GM12801 (cell line): ENCODE data around the gene PDS5B.

Source experiments
- TF ChIP-seq, protein P1 (sequence below): IDR thresholded peaks from one replicate; pipeline ENCODE4 v1.5.1; 2011; ENCODE audit warnings: control low read depth; ENCODE audit not compliant: insufficient read length; ENCODE audit errors: extremely low read depth

The PDS5B gene

DNA sequence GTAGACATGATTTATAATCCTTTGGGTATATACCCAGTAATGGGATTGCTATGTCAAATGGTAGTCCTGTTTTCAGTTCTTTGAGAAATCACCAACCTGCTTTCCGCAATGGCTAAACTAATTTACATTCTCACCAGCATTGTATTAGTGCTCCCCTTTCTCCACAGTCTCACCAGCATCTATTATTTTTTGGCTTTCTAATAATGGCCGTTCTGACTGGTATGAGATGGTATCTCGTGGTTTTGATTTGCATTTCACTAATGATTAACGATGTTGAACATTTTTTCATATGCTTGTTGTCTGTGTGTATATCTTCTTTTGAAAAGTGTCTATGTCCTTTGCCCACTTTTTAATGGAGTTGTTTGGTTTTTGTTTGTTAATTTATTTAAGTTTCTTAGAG lies 165.1 kb downstream of the PDS5B start:
- TF ChIP-seq, protein P1, sequence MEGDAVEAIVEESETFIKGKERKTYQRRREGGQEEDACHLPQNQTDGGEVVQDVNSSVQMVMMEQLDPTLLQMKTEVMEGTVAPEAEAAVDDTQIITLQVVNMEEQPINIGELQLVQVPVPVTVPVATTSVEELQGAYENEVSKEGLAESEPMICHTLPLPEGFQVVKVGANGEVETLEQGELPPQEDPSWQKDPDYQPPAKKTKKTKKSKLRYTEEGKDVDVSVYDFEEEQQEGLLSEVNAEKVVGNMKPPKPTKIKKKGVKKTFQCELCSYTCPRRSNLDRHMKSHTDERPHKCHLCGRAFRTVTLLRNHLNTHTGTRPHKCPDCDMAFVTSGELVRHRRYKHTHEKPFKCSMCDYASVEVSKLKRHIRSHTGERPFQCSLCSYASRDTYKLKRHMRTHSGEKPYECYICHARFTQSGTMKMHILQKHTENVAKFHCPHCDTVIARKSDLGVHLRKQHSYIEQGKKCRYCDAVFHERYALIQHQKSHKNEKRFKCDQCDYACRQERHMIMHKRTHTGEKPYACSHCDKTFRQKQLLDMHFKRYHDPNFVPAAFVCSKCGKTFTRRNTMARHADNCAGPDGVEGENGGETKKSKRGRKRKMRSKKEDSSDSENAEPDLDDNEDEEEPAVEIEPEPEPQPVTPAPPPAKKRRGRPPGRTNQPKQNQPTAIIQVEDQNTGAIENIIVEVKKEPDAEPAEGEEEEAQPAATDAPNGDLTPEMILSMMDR: no peak

DNA sequence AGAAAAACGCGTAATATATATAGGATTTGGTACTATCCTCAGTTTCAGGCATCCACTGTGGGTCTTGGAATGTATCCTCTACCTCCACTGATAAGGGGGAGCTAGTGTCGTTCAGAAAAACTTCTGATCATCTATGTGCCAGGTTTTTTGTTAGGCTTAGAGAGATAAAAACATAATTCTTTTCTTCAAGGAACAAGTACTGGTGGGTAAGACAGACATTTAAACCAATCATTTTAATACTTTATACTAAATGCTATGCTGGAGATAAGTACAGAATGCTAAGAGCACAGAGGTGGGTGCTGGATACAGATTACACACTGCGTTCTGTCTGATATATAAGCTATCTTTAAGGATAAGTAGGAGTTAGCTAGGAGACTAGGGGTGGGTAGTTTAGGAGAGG lies 166.1 kb downstream of the PDS5B start:
- TF ChIP-seq, protein P1: no peak

DNA sequence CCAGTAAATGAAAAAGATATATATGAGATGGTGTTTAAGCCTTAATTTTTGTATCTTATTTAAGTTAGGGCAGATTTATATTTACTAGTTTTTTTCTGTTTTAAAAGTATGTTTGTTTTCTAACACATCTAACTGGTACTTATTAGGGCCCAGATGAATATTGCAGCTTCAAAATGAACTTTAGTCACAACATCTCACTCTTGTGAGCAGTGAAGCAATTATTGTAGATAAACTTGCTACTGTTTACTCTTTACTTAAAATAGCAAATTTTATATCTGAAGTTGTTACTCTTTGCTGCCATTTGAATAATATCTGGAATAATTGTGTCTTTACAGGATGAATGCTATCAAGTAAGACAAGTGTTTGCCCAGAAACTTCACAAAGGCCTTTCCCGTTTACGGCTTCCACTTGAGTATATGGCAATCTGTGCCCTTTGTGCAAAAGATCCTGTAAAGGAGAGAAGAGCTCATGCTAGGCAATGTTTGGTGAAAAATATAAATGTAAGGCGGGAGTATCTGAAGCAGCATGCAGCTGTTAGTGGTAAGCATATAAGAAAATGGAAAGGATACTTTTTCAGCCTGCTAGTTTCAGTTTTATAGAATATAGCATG lies 166.8 kb downstream of the PDS5B start:
- TF ChIP-seq, protein P1: no peak

DNA sequence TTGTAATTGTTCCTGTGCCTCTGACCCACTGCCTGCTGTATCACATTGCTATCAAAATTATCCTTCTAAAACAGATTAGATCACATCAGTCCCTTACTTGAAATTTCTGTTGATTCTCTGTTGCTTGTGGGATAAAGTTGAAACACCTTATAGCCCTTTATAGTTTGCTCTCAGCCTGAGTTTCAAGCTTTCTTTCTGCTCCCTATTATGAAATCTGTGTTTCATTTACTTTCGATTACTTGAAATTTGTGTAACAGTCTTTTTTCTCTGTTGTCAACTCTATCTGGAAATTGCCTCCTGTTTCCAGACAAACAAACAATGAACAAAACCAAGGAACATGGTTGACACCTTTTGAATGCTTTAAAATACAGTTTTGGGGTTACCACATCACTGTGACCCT lies 167.9 kb downstream of the PDS5B start:
- TF ChIP-seq, protein P1: no peak

DNA sequence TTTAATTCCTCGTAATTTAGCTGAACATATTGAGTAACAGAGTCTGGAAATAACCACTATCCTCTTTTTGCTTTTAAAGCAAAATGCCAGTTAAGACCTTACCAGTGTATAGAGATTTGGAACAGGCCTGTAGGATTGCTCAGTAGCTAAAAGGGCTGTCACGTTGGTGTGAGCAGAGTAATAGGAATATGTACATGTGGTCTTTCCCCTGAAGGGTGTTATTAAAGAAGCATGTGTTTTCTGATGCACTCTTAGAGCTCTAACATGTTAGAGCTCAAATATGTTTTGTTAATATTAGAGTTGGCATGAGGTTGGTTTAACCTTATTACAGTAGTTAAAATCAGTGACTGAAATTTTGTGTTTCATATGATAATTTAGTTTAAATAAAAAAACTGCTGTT lies 172.9 kb downstream of the PDS5B start:
- TF ChIP-seq, protein P1: no peak

DNA sequence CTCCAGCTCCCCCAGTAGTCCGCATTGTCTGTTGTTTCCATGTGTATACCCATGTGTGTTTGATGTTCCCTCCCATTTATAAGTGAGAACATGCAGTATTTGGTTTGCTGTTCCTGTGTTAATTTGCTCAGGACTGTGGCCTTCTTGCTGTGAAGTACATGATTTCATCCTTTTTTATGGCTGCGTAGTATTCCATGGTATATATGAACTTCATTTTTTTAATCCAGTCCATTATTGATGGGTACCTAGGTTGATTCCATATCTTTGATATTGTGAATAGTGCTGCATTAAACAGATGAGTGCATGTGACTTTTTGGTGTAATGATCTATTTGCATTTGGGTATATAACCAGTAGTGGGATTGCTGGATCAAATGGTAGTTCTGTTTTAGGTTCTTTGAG lies 175.2 kb downstream of the PDS5B start:
- TF ChIP-seq, protein P1: no peak

DNA sequence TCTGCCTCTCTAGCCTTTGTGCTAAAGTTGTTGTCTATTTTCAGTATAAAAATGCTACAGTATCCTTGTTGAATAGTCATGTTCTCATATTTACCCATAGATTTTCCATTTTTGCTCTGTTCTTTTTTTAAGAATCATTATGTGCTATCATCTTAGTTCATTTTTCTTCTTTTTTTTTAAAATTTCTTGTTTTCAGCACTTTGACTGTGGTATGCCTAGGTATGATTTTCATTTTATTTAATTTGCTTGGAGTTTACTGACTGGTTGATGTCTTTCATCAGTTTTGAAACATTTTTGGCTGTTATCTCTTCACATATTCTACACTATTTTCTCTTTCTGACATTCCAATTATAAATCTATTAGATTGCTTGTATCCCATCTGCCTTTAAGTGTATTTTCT lies 192.9 kb downstream of the PDS5B start:
- TF ChIP-seq, protein P1: no peak
